ENCODE measurements around the gene ACADVL.
"Not testable (repeated sequence)": the region's sequence is repeated elsewhere in the genome, so short reads cannot be mapped to it uniquely, and the experiment has no call there.

Gene ACADVL

GRCh38 chr17:7235693-7236665, 16.2 kb downstream of the ACADVL start:
- no peak for DNase-seq (ENCODE audit: low spot score)

DNA sequence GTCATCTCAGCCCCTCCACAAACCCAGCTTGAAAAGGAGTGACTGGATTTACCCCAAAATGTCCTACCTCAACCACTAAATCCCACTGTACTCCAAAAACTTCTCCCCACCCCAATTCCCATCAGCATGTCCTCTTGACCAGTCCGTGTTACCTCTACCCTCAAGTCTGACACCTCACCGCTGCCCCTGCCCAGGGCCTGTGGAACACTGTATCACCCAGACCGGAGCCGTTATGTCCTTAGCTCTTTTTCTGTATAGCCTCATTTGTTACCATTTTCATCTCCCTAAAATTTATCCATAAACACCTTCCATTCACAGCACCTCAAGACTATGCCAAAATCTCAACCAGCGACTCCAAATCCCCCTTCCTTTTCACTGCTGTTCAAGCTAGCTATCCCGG, 17.1 kb downstream of the ACADVL start:
- no peak for DNase-seq (ENCODE audit: low spot score)

DNA sequence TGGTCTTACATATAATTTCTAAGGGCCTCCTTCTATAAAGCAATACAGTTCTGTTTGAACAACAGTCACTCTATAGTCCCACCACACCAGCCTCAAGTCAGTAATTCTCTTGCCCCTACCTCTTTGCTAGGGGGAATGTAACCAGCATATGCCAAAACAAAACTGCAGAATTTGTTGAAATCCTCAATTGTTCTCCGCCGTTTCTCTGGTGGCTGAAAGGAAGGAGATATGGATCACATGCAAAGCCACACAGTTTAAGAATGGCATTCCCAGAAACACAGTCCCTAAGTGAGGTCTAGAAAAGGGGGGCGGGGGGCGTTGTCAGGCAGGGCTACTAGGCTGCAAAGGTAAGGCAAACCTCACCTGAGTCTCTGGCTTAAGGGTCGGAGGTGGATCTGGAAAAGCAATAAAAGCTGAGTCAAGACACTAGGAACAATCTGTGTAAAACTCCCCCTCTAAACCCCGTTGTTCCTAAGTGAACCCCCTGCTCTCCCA, 17.6 kb downstream of the ACADVL start:
- no peak for DNase-seq (ENCODE audit: low spot score)

GRCh38 chr17:7237761-7238419, 18.2 kb downstream of the ACADVL start:
- peak; percentile 87 for DNase-seq (ENCODE audit: low spot score)

GRCh38 chr17:7238420-7239090, 18.8 kb downstream of the ACADVL start:
- peak; percentile 61 for DNase-seq (ENCODE audit: low spot score)

- DNase-seq (ENCODE audit: low spot score): peak; percentile 97
These were observed 19.6 kb downstream of the ACADVL start, which contains the start of gene PHF23 for GRCh38 chr17:7239091-7240027. TSS of gene PHF23 (minus strand) at chr17:7239457. CDS start at chr17:7239279, 178 bp downstream.

DNA sequence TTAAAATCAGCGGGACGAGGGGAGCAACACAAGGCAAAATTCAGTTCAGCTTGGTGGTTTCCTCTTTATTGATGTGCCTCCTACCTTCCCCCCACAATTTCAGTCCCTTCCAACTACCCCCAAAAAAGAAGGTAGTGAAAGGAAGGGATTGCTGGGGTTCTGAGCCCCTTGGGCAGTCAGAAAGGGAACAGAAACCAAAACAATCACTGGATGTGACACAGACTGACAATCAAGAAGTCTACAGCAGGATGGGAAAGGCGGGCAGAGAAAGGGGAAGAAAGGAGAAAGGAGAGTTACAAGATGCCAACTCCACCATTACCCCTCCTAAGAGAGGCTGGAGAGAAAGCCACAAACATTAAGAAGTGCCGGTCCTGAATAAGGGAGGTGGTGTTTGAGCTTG, 20.6 kb downstream of the ACADVL start:
- DNase-seq (ENCODE audit: low spot score): no peak

DNA sequence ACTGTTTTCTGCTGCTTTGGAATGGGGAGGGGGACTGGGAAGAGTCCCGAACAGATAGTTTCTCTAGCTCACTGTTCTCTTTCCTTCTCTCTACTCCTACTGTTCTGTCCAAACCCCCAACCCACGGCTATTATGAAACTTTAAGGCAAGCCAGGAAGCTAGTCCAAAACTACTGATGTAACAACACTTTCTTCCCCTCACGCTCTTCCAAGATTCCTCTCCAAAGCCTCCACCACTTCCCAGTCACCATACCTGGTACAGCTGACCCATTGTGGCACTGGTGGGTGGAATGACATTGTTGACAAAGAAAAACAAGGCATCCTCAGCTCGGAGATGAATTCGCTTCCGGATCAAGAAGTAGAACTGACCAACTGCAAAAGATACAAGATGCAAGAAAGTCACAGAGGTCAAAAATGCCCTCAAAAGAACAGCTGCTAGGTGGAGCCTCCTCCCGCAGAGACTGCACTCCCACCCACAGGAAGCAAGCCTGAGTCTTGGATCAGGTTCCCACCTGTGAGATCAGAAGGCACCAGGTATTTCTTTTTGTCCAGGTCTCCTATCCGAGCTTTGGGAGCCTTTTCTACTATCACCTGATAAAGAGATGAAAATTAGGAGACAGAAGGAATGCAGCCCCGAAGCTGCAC, 21.5 kb downstream of the ACADVL start:
- DNase-seq (ENCODE audit: low spot score): no peak

DNA sequence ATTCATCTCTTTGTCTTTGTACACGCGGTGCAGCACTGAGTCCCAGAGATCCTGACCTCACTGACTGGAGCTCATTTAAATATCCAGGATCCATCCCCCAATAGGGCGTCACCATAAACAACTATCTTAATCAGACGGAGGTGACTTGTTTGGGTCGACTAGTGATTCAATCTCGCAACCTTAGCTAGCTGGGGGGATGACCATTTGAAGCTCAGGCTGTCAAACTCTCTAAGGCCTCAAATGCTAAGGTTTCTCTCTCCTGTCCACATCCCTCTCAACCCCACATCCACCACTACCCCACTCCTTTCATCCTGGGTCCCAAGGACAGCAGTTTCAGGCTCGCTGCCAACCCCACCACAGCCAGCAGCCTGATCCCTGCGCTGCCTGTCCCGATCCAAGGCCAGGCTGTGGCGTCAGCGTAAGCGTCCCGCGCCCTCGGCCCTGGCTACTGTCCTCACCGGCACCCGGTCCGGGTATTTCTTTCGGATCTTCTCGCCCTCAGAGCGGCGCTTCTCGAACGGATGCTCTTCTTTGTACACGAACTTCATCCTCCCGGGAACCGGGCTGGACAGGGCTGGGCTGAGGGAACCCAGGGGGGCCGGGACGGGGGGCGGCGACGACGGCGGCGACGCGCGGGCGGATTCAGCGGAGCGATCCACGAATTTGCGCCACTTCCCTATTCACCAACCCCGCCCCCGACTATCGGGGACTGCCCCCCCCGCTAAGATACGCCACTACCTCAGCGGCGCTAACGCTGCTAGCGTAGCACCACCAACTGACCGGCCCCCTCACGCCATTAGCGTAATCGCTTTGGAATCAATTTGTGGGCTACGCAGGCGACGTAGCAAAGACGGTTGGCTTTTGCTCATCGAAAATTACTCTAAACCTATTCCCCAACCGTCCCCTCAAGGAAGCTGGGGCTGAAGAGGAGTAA, 22.3 kb downstream of the ACADVL start, which contains the start of gene GABARAP:
Gene GABARAP (minus strand): TSS at position 667 of the 934 bp plus-strand sequence. CDS start 119 bp downstream, at position 548.
- peak; percentile 85 for DNase-seq (ENCODE audit: low spot score)

- peak; percentile 91 for DNase-seq (ENCODE audit: low spot score)
These were observed 23.1 kb downstream of the ACADVL start for GRCh38 chr17:7242717-7243452.

GRCh38 chr17:7243453-7243729, 23.7 kb downstream of the ACADVL start:
- no peak for DNase-seq (ENCODE audit: low spot score)

DNA sequence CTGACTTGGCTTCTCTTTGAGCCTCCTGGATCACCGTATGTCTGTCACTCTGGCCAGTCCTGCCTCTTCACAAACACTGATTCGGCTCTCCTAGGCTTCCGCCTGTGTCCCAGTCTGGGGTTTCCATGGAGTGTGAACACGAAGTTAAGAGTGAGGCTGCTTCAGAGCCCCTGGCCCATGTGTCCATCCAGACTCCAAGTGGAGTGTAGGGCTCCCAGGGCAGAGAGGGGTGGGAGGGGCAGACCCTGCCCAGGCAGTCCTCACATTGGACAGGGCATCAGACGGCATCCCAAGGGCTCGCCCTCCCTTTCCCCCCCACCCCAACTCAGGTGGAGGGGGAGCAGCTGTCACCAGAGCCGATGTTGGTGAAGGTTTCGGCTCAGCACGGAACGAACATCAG, 24.1 kb downstream of the ACADVL start:
- not testable (repeated sequence) for DNase-seq (ENCODE audit: low spot score)

GRCh38 chr17:7246779-7247178, 27.0 kb downstream of the ACADVL start:
- DNase-seq (ENCODE audit: low spot score): no peak

- no peak for DNase-seq (ENCODE audit: low spot score)
These were observed 29.1 kb downstream of the ACADVL start for GRCh38 chr17:7248796-7249195.

DNA sequence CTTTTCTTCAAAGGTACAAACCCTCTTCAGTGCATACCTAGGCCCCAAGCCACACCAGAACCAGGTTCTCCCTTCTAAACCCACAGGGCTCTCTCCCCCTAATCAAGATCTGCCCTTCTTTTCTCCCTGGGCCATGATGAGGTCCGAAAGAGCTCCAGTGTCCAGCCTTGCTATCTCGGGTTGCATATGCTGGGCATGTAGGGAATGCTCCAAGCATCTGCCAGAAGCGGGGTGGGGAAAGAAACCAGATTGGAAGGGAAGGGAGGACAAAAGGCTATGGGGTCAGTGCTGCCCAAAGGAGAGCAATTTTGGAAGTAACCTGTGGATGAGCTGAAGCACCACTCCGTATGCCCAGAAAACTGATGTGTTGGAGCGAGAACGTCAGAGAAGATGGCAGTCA, 29.5 kb downstream of the ACADVL start:
- no peak for DNase-seq (ENCODE audit: low spot score)

- DNase-seq (ENCODE audit: low spot score): no peak
These were observed 30.1 kb downstream of the ACADVL start for GRCh38 chr17:7249830-7250229.

- DNase-seq (ENCODE audit: low spot score): no peak
These were observed 31.2 kb downstream of the ACADVL start for GRCh38 chr17:7250695-7251627.

GRCh38 chr17:7251661-7252175, 32.0 kb downstream of the ACADVL start, which contains the start of gene CTDNEP1:
TSS of gene CTDNEP1 (minus strand) at chr17:7251734. CDS start at chr17:7251296, 438 bp downstream.
- peak; percentile 96 for DNase-seq (ENCODE audit: low spot score)
